A549 (cell line): Measurements from ENCODE around the gene MYMK. TPM values are rescaled to one million over a fixed set of nuclear protein-coding genes. Genes with fewer than 3 reads are reported as not detected.

Experiments
- ATAC-seq, 2 experiments: fragments of 200-7000 bp in 1 of 2; fragments of >200 bp in 1 of 2; cut with Nextera tagmentation in 1 of 2; cut with Tn5 transposase in 1 of 2; 3 replicates each; pipeline versions ENCODE4 v1.8.0 to v1.9.1; 2018 to 2020; ENCODE audit warnings: mild to moderate bottlenecking in 1 of 2, moderate library complexity in 1 of 2
- CTCF ChIA-PET: fragments of 300-600 bp; sonication (Branson Sonifier 250); formaldehyde crosslinking; extraction: SDS; loops from one replicate; lab custom pipeline; 2021; ENCODE audit warnings: antibody characterized with exemption, inconsistent platforms; lab: Yijun Ruan, JAX
- POLR2A ChIA-PET: fragments of 350-600 bp; formaldehyde crosslinking; extraction: SDS; loops from one replicate; lab custom pipeline; 2021; ENCODE audit warnings: antibody characterized with exemption, inconsistent platforms; lab: Yijun Ruan, JAX
- DNase-seq, 2 experiments: peaks; one replicate each; pipeline versions ENCODE4 v3.0.0 to v3.0.0-alpha.2; 2011 to 2016; ENCODE audit warnings: low read depth in 1 of 2, low spot score in 1 of 2
- FAIRE-seq: peaks from 2 replicates; lab custom pipeline; 2011; peaks lifted over from hg19 to GRCh38; lab: Jason Lieb, UNC
- H3K27ac ChIP-seq, 2 experiments: fragments of >200 bp; sonication (Bioruptor Twin); formaldehyde crosslinking; 3 replicates each; pipeline ENCODE4 v1.5.1; 2016 to 2017
- H3K4me1 ChIP-seq: fragments of >200 bp; sonication (Bioruptor Twin); formaldehyde crosslinking; 3 replicates; pipeline ENCODE4 v1.6.1; 2016
- H3K4me2 ChIP-seq: fragments of >200 bp; sonication (Bioruptor Twin); formaldehyde crosslinking; 3 replicates; pipeline ENCODE4 v1.6.1; 2016
- H3K4me3 ChIP-seq: fragments of >200 bp; sonication (Bioruptor Twin); formaldehyde crosslinking; 3 replicates; pipeline ENCODE4 v1.5.1; 2016
- H3K9me3 ChIP-seq: fragments of >200 bp; sonication (Bioruptor Twin); formaldehyde crosslinking; 3 replicates; pipeline ENCODE4 v1.6.1; 2016
- CHD2 ChIP-seq: fragments of 150-350 bp; IDR thresholded peaks from 2 replicates; pipeline ENCODE4 v1.6.1; 2014; ENCODE audit warnings: low read length; ENCODE audit not compliant: partially characterized antibody
- CHD4 ChIP-seq: fragments of 200-600 bp; sonication (generic); IDR thresholded peaks from 2 replicates; pipeline ENCODE4 v1.6.1; 2016; ENCODE audit warnings: antibody characterized with exemption, mild to moderate bottlenecking, borderline replicate concordance
- EHMT2 ChIP-seq: fragments of 200-600 bp; sonication (generic); IDR thresholded peaks from 2 replicates; pipeline ENCODE4 v1.6.1; 2016; ENCODE audit warnings: antibody characterized with exemption, low read depth, mild to moderate bottlenecking, moderate library complexity
- ELK1 ChIP-seq: fragments of 150-350 bp; IDR thresholded peaks from 2 replicates; pipeline ENCODE4 v1.6.1; 2014; ENCODE audit warnings: low read depth, mild to moderate bottlenecking, low read length
- EP300 ChIP-seq, 2 experiments: fragments of >200 bp; sonication (Bioruptor Twin); formaldehyde crosslinking; IDR thresholded peaks; 2 replicates in 1 of 2; 3 replicates in 1 of 2; pipeline ENCODE4 v1.6.1; 2016 to 2017
- ESRRA ChIP-seq: fragments of 150-350 bp; IDR thresholded peaks from 2 replicates; pipeline ENCODE4 v1.6.1; 2014; ENCODE audit warnings: mild to moderate bottlenecking, low read length, borderline replicate concordance
- FOSL2 ChIP-seq, 2 experiments: fragments of 450-650 bp in 1 of 2; fragments of >200 bp in 1 of 2; sonication (Bioruptor Twin) in 1 of 2; formaldehyde crosslinking; IDR thresholded peaks; 2 replicates each; pipeline versions ENCODE4 v1.5.0 to v1.6.1; 2016 to 2020; ENCODE audit warnings: mild to moderate bottlenecking in 1 of 2, moderate library complexity in 1 of 2
- HDAC2 ChIP-seq: fragments of 200-600 bp; sonication (generic); IDR thresholded peaks from 2 replicates; pipeline ENCODE4 v1.6.1; 2016
- HES2 ChIP-seq: fragments of >200 bp; sonication (Bioruptor Twin); formaldehyde crosslinking; IDR thresholded peaks from 2 replicates; pipeline ENCODE4 v1.6.1; 2016
- HEYL ChIP-seq: fragments of 250-450 bp; sonication (Bioruptor Pico); IDR thresholded peaks from 2 replicates; pipeline ENCODE4 v1.8.0; 2021; ENCODE audit warnings: mild to moderate bottlenecking, moderate library complexity
- HMGXB4 ChIP-seq: fragments of 250-450 bp; sonication (Bioruptor Pico); IDR thresholded peaks from 2 replicates; pipeline ENCODE4 v1.5.0; 2021; ENCODE audit warnings: mild to moderate bottlenecking, moderate library complexity, borderline replicate concordance
- HOXB5 ChIP-seq: fragments of 250-450 bp; sonication (Bioruptor Pico); IDR thresholded peaks from 2 replicates; pipeline ENCODE4 v1.5.0; 2020; ENCODE audit warnings: mild to moderate bottlenecking, moderate library complexity
- MAFK ChIP-seq: fragments of 450-650 bp; IDR thresholded peaks from 2 replicates; pipeline ENCODE4 v1.6.1; 2014; ENCODE audit not compliant: partially characterized antibody
- MYC ChIP-seq: IDR thresholded peaks from 2 replicates; pipeline ENCODE4 v1.6.1; 2012; ENCODE audit warnings: mild to moderate bottlenecking, inconsistent platforms, low read length, improper control_type of control experiment, borderline replicate concordance
- NFE2L2 ChIP-seq: fragments of 150-350 bp; conservative IDR thresholded peaks from 2 replicates; pipeline ENCODE4 v1.6.1; 2014; ENCODE audit warnings: low read length
- NR3C1 ChIP-seq: fragments of >200 bp; sonication (Bioruptor Twin); formaldehyde crosslinking; IDR thresholded peaks from 3 replicates; pipeline ENCODE4 v1.6.1; 2017
- PHF8 ChIP-seq: fragments of 200-600 bp; sonication (generic); IDR thresholded peaks from 2 replicates; pipeline ENCODE4 v1.6.1; 2016; ENCODE audit warnings: low read depth, mild to moderate bottlenecking, antibody characterized with exemption, moderate library complexity, borderline replicate concordance
- POLR2A ChIP-seq: IDR thresholded peaks from 2 replicates; pipeline ENCODE4 v1.6.1; 2012; ENCODE audit warnings: mild to moderate bottlenecking, low read length
- POLR2AphosphoS2 ChIP-seq: conservative IDR thresholded peaks from 2 replicates; pipeline ENCODE4 v1.6.1; 2012; ENCODE audit warnings: low read length, improper control_type of control experiment, inconsistent platforms
- RAD21 ChIP-seq, 2 experiments: fragments of >200 bp in 1 of 2; sonication (Bioruptor Twin) in 1 of 2; formaldehyde crosslinking in 1 of 2; IDR thresholded peaks in 1 of 2; conservative IDR thresholded peaks in 1 of 2; 2 replicates in 1 of 2; 3 replicates in 1 of 2; pipeline ENCODE4 v1.6.1; 2012 to 2018; ENCODE audit warnings: inconsistent platforms in 1 of 2
- SMC3 ChIP-seq: fragments of >200 bp; sonication (Bioruptor Twin); formaldehyde crosslinking; IDR thresholded peaks from 3 replicates; pipeline ENCODE4 v1.6.1; 2018; ENCODE audit warnings: inconsistent platforms
- TFCP2L1 ChIP-seq: fragments of 250-450 bp; sonication (Bioruptor Pico); IDR thresholded peaks from 2 replicates; pipeline ENCODE4 v1.5.0; 2021; ENCODE audit warnings: mild to moderate bottlenecking
- TP53 ChIP-seq: fragments of 250-450 bp; sonication (Bioruptor Pico); IDR thresholded peaks from 2 replicates; pipeline ENCODE4 v1.5.0; 2021; ENCODE audit warnings: mild to moderate bottlenecking, moderate library complexity
- USF2 ChIP-seq: fragments of 450-650 bp; IDR thresholded peaks from 2 replicates; pipeline ENCODE4 v1.6.1; 2014; ENCODE audit warnings: antibody characterized with exemption
- ZC3H11A ChIP-seq: fragments of 450-650 bp; IDR thresholded peaks from 2 replicates; pipeline ENCODE4 v1.6.1; 2014; ENCODE audit warnings: antibody characterized with exemption, mild to moderate bottlenecking
- ZFP36 ChIP-seq: fragments of 450-650 bp; IDR thresholded peaks from 2 replicates; pipeline ENCODE4 v1.6.1; 2014; ENCODE audit warnings: borderline replicate concordance; ENCODE audit not compliant: partially characterized antibody
- ZSCAN20 ChIP-seq: fragments of 250-450 bp; sonication (Bioruptor Pico); IDR thresholded peaks from 2 replicates; pipeline ENCODE4 v1.8.0; 2022; ENCODE audit warnings: mild to moderate bottlenecking, moderate library complexity
- WGBS: methylation state at CpG from one replicate; pipeline ENCODE4 v1.1.6; 2017; ENCODE audit errors: missing lambda C conversion rate; 5-methylcytosine and 5-hydroxymethylcytosine counted together
- polyA plus RNA-seq, 4 experiments: library from polyadenylated mRNA; depleted of rRNA in 3 of 4; stranded (reverse); fragments of >200 nt; fragmentation: RNase III in 1 of 4; extraction: RNeasy Plus Mini Kit Qiagen cat#74134 plus additional on column Dnase treatment in 1 of 4; gene quantifications; 2 replicates in 3 of 4; 3 replicates in 1 of 4; pipeline ENCODE4 v1.2.3, GENCODE V29; 2011 to 2017
- TF ChIP-seq, protein P1 (sequence below): IDR thresholded peaks from 2 replicates; pipeline ENCODE4 v1.6.1; 2012
- TF ChIP-seq, protein P2 (sequence below): IDR thresholded peaks from 2 replicates; pipeline ENCODE4 v1.6.1; 2012; ENCODE audit warnings: low read depth, borderline replicate concordance

Gene MYMK
- polyA plus RNA-seq, 2 of the 4 experiments (the other 2 are of a cell fraction), result not detected

DNA sequence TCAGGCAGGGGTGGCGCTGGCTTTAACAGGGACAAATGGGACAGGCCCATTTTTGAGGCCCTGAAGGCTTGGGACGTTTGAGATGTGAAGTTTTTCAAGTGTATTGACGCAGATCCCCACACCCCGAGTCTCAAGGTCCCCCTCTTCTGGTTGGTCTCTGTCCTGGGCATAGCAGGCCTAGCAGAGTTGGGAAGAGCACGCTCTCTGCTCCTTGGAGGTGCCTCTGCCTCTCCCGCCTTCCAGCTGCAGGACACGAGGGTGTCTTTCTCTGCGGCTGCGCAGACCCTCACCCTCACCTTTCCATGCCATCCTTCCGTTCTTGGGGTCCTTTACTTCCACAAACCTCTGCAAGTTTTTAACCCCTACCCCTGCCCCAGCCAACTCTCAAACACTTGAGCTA is 28.4 kb upstream of the MYMK start:
- 58% methylated on average over 10 of the region's 10 CpGs for WGBS
- Histone ChIP-seq H3K9me3 (no peaks in the 10 kb centered on the region), H3K27ac (no peak overlapping the region), H3K4me1 (no peaks in the 10 kb centered on the region), H3K4me3 (no peak overlapping the region), H3K4me2 (no peak overlapping the region)
- FAIRE-seq (no peak), DNase-seq (no peak), ATAC-seq (0 out of 6 replicates have a peak, but pooled peaks of 1 of the 2 experiments have one; percentile 17)
- ChIA-PET POLR2A (no interaction called here), CTCF (no interaction called here)
- TF ChIP-seq, protein P1, sequence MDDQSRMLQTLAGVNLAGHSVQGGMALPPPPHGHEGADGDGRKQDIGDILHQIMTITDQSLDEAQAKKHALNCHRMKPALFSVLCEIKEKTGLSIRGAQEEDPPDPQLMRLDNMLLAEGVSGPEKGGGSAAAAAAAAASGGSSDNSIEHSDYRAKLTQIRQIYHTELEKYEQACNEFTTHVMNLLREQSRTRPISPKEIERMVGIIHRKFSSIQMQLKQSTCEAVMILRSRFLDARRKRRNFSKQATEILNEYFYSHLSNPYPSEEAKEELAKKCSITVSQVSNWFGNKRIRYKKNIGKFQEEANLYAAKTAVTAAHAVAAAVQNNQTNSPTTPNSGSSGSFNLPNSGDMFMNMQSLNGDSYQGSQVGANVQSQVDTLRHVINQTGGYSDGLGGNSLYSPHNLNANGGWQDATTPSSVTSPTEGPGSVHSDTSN, result no peak
- no peak for TF ChIP-seq HEYL (CRISPR knock-in tag)
- TF ChIP-seq ESRRA, result no peak
- no peak for TF ChIP-seq CHD4
- no peak for TF ChIP-seq ZC3H11A
- no peak for TF ChIP-seq FOSL2 (IDR thresholded peaks at IDR 0.05)
- TF ChIP-seq FOSL2 (CRISPR knock-in tag; IDR thresholded peaks at IDR 0.05), result no peak
- no peak for TF ChIP-seq NFE2L2
- TF ChIP-seq NR3C1, result no peak
- TF ChIP-seq MYC, result no peak
- TF ChIP-seq HMGXB4, result no peak
- TF ChIP-seq, protein P2, sequence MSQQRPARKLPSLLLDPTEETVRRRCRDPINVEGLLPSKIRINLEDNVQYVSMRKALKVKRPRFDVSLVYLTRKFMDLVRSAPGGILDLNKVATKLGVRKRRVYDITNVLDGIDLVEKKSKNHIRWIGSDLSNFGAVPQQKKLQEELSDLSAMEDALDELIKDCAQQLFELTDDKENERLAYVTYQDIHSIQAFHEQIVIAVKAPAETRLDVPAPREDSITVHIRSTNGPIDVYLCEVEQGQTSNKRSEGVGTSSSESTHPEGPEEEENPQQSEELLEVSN, result no peak
- TF ChIP-seq TP53 (CRISPR knock-in tag), result no peak
- no peak for TF ChIP-seq ELK1
- no peak for TF ChIP-seq EHMT2
- no peak for TF ChIP-seq TFCP2L1 (CRISPR knock-in tag)
- TF ChIP-seq PHF8, result no peak
- TF ChIP-seq HES2, result no peak
- TF ChIP-seq ZSCAN20 (CRISPR knock-in tag), result no peak
- TF ChIP-seq HOXB5 (CRISPR knock-in tag), result no peak
- no peak for TF ChIP-seq RAD21 (conservative IDR thresholded peaks at IDR 0.05 in 1 of 2, IDR thresholded peaks at IDR 0.05 in 1 of 2)

- TF ChIP-seq SMC3 (no peak), MAFK (no peak), HDAC2 (no peak), MYC (no peak), NFE2L2 (no peak), CHD4 (no peak), ZFP36 (no peak), HOXB5 (CRISPR knock-in tag) (no peak), POLR2A (no peak), CHD2 (no peak), USF2 (no peak), EP300 (IDR thresholded peaks at IDR 0.05) (no peak), ESRRA (no peak), ZSCAN20 (CRISPR knock-in tag) (no peak), POLR2AphosphoS2 (no peak)
- TF ChIP-seq, protein P2, result no peak
- Histone ChIP-seq H3K9me3 (no peaks in the 10 kb centered on the region), H3K27ac (no peak overlapping the region), H3K4me1 (no peaks in the 10 kb centered on the region), H3K4me2 (no peak overlapping the region), H3K4me3 (no peak overlapping the region)
- FAIRE-seq (no peak), DNase-seq (no peak), ATAC-seq (no peak)
- 84% methylated on average over 8 of the region's 8 CpGs for WGBS
- POLR2A ChIA-PET, result no interaction called here
- CTCF ChIA-PET, result no interaction called here
Measured at GRCh38 chr9:133552236-133552635, 27.5 kb upstream of the MYMK start.
